22Rv1 (cell line): ENCODE results near the gene FAM13B.

Source experiments
- CTCF ChIP-seq: fragments of 450-650 bp; IDR thresholded peaks from 2 replicates; pipeline ENCODE4 v1.5.1; 2017; ENCODE audit warnings: mild to moderate bottlenecking
- ZFX ChIP-seq: fragments of 450-650 bp; IDR thresholded peaks from 2 replicates; pipeline ENCODE4 v1.6.1; 2017; ENCODE audit warnings: antibody characterized with exemption, borderline replicate concordance

GRCh38 chr5:137994556-137994955 is 38.3 kb downstream of the FAM13B start:
- no peak for TF ChIP-seq CTCF
- no peak for TF ChIP-seq ZFX
